22Rv1 (cell line): Measurements from ENCODE around the gene USH2A.

Experiments
- H3K27ac ChIP-seq: fragments of 450-650 bp; 2 replicates; pipeline ENCODE4 v1.5.1; 2017
- CTCF ChIP-seq: fragments of 450-650 bp; IDR thresholded peaks from 2 replicates; pipeline ENCODE4 v1.5.1; 2017; ENCODE audit warnings: mild to moderate bottlenecking
- ZFX ChIP-seq: fragments of 450-650 bp; IDR thresholded peaks from 2 replicates; pipeline ENCODE4 v1.6.1; 2017; ENCODE audit warnings: antibody characterized with exemption, borderline replicate concordance

Gene USH2A

GRCh38 chr1:216458812-216459211 lies 35.6 kb upstream of the USH2A start:
- no peak for TF ChIP-seq ZFX
- TF ChIP-seq CTCF = no peak
- no peak overlapping the region for H3K27ac ChIP-seq

DNA sequence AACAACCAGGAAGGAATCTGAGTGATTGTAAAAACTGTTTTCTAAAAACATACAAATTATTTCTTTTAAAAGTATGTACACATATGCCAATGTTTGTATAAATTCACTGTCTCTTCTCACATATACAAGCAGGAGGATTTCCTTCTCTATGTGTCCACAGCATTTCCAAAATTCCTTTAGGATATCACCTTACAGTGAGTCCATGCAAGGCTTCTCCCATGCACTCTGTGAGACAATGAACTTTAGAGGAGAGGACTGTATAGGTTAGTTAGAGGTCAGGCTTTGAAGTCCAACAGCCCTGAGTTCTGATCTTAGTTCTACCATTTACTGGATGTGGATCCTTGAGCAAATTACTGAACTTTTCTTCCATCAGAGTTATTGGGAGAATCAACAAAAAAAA lies 34.1 kb upstream of the USH2A start:
- no peak overlapping the region for H3K27ac ChIP-seq
- TF ChIP-seq ZFX (no peak), CTCF (no peak)

GRCh38 chr1:216456682-216457081 lies 33.4 kb upstream of the USH2A start:
- no peak overlapping the region for H3K27ac ChIP-seq

DNA sequence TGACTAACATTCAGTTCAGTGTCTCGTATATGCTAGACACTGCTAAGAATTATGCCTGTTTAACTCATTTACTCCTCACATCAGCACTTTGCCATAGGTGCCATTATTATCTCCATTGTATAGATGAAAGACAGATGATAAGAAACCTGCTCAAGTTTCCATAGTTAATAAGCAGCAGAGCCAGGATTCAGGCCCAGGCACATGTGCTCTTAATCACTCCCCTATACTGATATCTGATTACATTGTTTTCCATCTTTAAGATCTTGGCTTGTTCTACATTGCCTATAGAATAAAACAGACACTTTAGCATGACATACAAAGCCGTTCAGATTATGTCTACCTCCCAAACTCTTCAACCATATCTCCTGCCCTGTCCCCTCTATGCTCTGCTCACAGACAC lies 30.5 kb upstream of the USH2A start:
- H3K27ac ChIP-seq = no peak overlapping the region
- TF ChIP-seq CTCF = no peak
- TF ChIP-seq ZFX = no peak

More at GRCh38 chr1:216456682-216457081, 33.4 kb upstream of the USH2A start:
- TF ChIP-seq ZFX = no peak
- TF ChIP-seq CTCF = no peak

DNA sequence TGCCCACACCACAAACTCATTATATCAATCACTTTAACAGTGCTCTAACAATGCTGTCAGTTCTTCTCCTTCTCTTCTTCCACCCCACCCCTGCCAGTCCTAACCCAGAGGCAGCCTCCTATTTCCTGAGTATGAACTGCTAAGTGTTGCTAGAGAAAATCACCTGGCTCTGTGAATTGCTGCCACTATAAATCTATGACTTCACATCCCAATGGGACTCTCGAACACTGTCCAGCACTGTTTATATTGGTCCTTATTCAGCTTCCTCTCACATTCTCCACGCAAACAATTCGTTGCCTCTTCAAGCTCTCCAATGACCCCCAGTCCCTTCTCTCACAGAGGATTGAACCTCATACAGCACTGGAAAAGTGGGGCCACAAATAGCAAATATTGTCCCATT lies 27.0 kb upstream of the USH2A start:
- TF ChIP-seq CTCF (no peak), ZFX (no peak)
- H3K27ac ChIP-seq = no peak overlapping the region

- TF ChIP-seq ZFX (no peak), CTCF (no peak)
- H3K27ac ChIP-seq = no peak overlapping the region
Measured at GRCh38 chr1:216448011-216448510, 24.8 kb upstream of the USH2A start.

GRCh38 chr1:216437603-216438002 lies 14.4 kb upstream of the USH2A start:
- no peak overlapping the region for H3K27ac ChIP-seq
- TF ChIP-seq CTCF (no peak), ZFX (no peak)
